ENCODE results near the gene UBIAD1.

DNA sequence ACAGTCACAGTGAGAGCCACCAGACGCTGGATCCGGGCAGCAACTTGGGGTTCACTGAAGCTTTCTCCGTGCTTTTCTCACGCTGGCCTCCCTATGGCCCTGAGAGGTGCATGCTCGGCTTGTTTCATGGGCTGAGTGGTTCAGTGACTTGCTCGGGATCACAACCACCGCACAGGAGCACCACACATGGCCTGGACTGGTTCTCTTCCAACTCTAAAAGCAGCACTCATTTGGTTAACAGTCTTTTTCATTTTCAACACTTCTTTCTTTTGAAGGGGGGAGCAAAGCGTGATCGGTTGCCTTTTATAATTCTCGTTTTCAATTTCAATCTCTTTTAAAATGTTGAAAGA, 26.2 kb downstream of the UBIAD1 start:
- TF ChIP-seq POLR2A (IDR thresholded peaks at IDR 0.05) (no peak), CTCF (IDR thresholded peaks at IDR 0.05) (no peak), POLR2AphosphoS5 (IDR thresholded peaks at IDR 0.05) (no peak)
